ENCODE results near the gene NAPG.

GRCh38 chr18:10564975-10565773 is 39.3 kb downstream of the NAPG start:
- TF ChIP-seq CTCF (IDR thresholded peaks at IDR 0.05 in 2 of 3, conservative IDR thresholded peaks at IDR 0.05 in 1 of 3; ENCODE audit: borderline replicate concordance in 1 of 3, insufficient read depth in 1 of 3, low read depth in 2 of 3, low read length in 2 of 3) (no peak), POLR2AphosphoS5 (IDR thresholded peaks at IDR 0.05; ENCODE audit: low read depth, low read length) (no peak), ZFX (IDR thresholded peaks at IDR 0.05) (no peak)

Measured in HCT116 (cell line).